HUES6 (cell line): ENCODE measurements around the gene PELI2.

Experiments used
- H3K27ac ChIP-seq: 2 replicates; pipeline ENCODE4 v1.7.0; 2013; ENCODE audit warnings: low read depth, mild to moderate bottlenecking, low read length, inconsistent platforms
- H3K27me3 ChIP-seq: 2 replicates; pipeline ENCODE4 v1.6.1; 2013; ENCODE audit warnings: low read length; ENCODE audit not compliant: control insufficient read depth, insufficient read depth
- H3K36me3 ChIP-seq: 2 replicates; pipeline ENCODE4 v1.6.1; 2013; ENCODE audit warnings: low read length; ENCODE audit not compliant: control insufficient read depth, insufficient read depth
- H3K4me1 ChIP-seq: 2 replicates; pipeline ENCODE4 v1.6.1; 2013; ENCODE audit warnings: low read length; ENCODE audit not compliant: control insufficient read depth, insufficient read depth
- H3K4me3 ChIP-seq: 2 replicates; pipeline ENCODE4 v1.5.1; 2013; ENCODE audit warnings: low read depth, low read length
- H3K9ac ChIP-seq: one replicate; pipeline ENCODE4 v1.6.1; 2013; ENCODE audit warnings: mild to moderate bottlenecking, low read length
- H3K9me3 ChIP-seq: 2 replicates; pipeline ENCODE4 v1.6.1; 2013; ENCODE audit warnings: low read depth, low read length; ENCODE audit not compliant: control insufficient read depth, insufficient read depth

Gene PELI2

GRCh38 chr14:56098021-56098420 lies 20.2 kb upstream of the PELI2 start:
- H3K27ac ChIP-seq = no peak overlapping the region
- H3K27me3 ChIP-seq = no peaks in the 10 kb centered on the region
- no peaks in the 10 kb centered on the region for H3K36me3 ChIP-seq
- no peaks in the 10 kb centered on the region for H3K9me3 ChIP-seq
- H3K4me1 ChIP-seq = peaks cover 12% of the 10 kb centered on the region; the same call in 1 of the 2 replicates
- H3K4me3 ChIP-seq = no peak overlapping the region
- no peak overlapping the region for H3K9ac ChIP-seq

GRCh38 chr14:56099081-56099797 lies 19.0 kb upstream of the PELI2 start:
- no peak overlapping the region for H3K9ac ChIP-seq
- H3K4me3 ChIP-seq = no peak overlapping the region
- no peaks in the 10 kb centered on the region for H3K9me3 ChIP-seq
- H3K4me1 ChIP-seq = peaks cover 3% of the 10 kb centered on the region; the same call in 1 of the 2 replicates
- H3K27me3 ChIP-seq = no peaks in the 10 kb centered on the region
- no peaks in the 10 kb centered on the region for H3K36me3 ChIP-seq
- H3K27ac ChIP-seq = no peak overlapping the region

- Histone ChIP-seq H3K36me3 (no peaks in the 10 kb centered on the region), H3K27ac (no peak overlapping the region), H3K27me3 (no peaks in the 10 kb centered on the region), H3K4me3 (no peak overlapping the region), H3K4me1 (peaks cover 3% of the 10 kb centered on the region; the same call in 1 of the 2 replicates), H3K9me3 (no peaks in the 10 kb centered on the region), H3K9ac (no peak overlapping the region)
Observed at GRCh38 chr14:56100556-56100955, 17.7 kb upstream of the PELI2 start.

- Histone ChIP-seq H3K4me3 (no peak overlapping the region), H3K9me3 (no peaks in the 10 kb centered on the region), H3K27ac (no peak overlapping the region), H3K36me3 (no peaks in the 10 kb centered on the region), H3K9ac (no peak overlapping the region), H3K4me1 (peaks cover 3% of the 10 kb centered on the region; the same call in 1 of the 2 replicates), H3K27me3 (no peaks in the 10 kb centered on the region)
Observed at GRCh38 chr14:56102941-56103340, 15.3 kb upstream of the PELI2 start.

GRCh38 chr14:56107615-56108014 lies 10.6 kb upstream of the PELI2 start:
- Histone ChIP-seq H3K4me1 (no peaks in the 10 kb centered on the region), H3K4me3 (no peak overlapping the region), H3K27me3 (no peaks in the 10 kb centered on the region), H3K27ac (no peak overlapping the region), H3K9me3 (no peaks in the 10 kb centered on the region), H3K36me3 (no peaks in the 10 kb centered on the region), H3K9ac (no peak overlapping the region)

DNA sequence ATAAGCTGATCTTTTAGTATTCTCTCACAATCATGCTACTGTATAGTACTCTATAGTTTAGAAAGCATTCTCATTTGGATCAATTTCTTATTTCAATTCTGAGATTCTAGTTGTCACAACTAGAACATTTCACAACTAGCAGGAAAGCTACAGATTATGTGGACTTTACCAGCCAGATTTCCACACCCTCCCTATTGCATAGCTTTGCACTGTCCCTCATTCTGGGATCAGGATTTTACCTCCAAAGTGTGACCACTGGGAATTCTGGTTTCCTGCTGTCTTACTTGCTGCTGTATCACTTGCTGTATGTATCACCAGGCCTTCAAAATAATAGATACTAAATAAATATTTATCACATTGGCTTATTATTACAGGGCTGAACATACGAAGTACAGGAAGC lies 10.2 kb upstream of the PELI2 start:
- Histone ChIP-seq H3K36me3 (no peaks in the 10 kb centered on the region), H3K9ac (no peak overlapping the region), H3K27me3 (no peaks in the 10 kb centered on the region), H3K4me3 (no peak overlapping the region), H3K4me1 (no peaks in the 10 kb centered on the region), H3K27ac (no peak overlapping the region), H3K9me3 (no peaks in the 10 kb centered on the region)

DNA sequence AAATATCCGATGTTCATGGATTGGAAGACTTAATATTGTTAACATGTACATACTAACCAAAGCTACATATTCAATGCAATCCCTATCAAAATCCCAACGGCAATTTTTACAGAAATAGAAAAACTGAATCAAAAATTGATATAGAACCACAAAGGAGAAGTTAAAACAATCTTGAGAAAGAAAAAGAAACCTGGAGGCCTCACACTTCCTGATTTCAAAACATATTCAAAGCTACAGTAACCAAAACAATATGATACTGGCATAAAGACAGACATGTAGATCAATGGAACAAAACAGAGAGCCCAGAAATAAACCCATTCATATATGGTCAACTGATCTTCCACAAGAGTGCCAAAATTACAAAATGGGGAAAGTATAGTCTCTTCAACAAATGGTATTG lies 5.4 kb upstream of the PELI2 start:
- Histone ChIP-seq H3K9ac (no peak overlapping the region), H3K27ac (no peak overlapping the region), H3K4me1 (peaks cover 9% of the 10 kb centered on the region; the same call in 1 of the 2 replicates), H3K27me3 (no peaks in the 10 kb centered on the region), H3K36me3 (no peaks in the 10 kb centered on the region), H3K9me3 (no peaks in the 10 kb centered on the region), H3K4me3 (no peak overlapping the region)

DNA sequence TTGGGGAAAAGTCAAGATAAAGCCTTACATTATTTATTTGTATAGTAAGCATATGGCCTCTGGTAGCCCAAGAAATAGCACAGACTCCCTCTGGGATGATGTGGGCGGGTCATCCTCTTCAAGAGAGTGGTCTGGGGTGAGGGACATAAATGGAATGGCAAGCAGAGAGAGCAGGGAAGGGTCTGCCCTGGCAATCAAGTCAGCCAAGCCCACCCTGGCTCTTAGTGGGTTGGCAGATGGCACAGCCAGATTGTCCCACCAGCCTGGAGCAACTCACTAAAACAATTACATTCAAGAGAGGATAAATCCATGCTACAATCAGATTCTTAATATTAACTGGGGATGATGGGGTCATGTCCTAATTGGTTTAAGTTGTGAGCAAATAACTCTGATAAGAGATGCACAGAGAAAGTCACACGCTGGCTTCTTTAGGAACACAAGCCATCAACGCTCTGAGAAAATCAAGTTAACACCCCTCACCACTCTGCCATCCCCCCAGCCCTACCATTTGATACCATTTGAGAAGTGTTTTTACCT lies 2.8 kb upstream of the PELI2 start:
- no peak overlapping the region for H3K27ac ChIP-seq
- no peak overlapping the region for H3K4me3 ChIP-seq
- no peaks in the 10 kb centered on the region for H3K36me3 ChIP-seq
- H3K27me3 ChIP-seq = peaks cover 15% of the 10 kb centered on the region
- H3K9me3 ChIP-seq = no peaks in the 10 kb centered on the region
- H3K9ac ChIP-seq = no peak overlapping the region
- H3K4me1 ChIP-seq = peaks cover 15% of the 10 kb centered on the region

DNA sequence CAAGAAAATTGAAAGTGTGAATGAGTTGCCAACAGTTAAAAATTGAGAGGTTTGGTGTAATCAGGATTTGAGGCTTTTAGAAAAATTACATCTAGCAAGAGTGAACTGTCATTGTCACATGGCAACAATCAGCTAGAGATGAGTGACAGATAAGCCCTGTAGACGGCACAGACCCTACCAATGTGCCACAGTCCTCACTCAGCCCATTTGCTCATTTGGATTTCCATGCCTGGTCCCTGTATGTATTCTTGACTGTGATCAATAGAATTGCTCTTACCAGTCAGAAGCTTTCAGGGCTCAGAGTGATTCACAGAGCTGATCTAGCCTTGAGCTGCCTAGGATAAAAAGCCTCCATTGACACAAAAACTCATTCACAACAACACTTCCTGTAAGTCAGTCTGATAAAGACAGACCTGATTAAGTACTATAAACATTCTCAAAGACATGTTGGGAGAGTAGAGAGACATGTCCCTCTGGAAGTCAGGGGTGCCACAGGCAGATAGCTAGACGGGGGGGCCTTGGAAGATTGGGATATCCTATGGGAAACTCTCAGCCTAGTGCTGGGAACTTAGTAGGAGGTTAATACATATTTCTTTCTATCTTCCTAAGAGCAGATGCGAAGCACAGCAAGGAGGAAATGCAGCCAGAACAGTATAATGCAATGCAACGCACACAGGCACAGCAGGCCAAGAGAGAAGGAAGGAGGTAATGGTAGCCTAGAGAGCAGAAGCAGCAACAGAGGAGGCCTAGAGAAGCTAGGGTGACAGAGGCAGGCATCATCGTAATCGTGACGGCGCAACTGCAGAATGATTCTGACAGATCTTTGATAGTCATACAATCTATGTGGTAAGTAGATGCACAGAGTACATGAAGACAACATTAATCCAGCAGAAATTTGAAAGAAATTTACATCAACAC lies 2.0 kb upstream of the PELI2 start:
- Histone ChIP-seq H3K27me3 (peaks cover 23% of the 10 kb centered on the region), H3K9ac (no peak overlapping the region), H3K27ac (no peak overlapping the region), H3K36me3 (no peaks in the 10 kb centered on the region), H3K4me1 (peaks cover 18% of the 10 kb centered on the region), H3K9me3 (no peaks in the 10 kb centered on the region), H3K4me3 (no peak overlapping the region)

DNA sequence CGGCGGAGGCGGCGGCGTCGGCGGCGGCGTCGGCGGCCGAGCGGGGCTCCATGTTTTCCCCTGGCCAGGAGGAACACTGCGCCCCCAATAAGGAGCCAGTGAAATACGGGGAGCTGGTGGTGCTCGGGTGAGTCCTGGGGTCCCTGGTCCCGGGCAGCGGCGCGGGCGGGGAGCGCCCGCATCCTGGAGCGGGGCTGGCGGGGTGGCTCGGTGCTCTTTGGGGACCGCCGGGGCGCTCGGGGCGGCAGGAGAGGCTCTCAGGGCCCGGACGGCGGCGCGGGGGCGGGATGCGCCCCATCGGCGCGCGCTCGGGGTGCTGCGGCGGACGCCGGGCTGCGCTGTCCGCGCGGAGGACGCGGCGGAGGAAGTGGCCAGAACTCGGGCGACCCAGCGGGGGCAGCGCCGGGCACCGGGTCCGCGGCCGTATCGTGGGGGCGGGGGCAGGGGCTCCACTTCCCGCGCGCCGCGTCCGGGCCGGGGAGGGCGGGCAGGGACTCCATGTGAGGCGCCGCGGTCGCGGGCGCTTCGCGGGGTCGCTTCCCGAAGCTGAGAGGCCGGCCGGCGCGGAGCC lies 485 bp downstream of the PELI2 start:
- Histone ChIP-seq H3K27me3 (peaks cover 28% of the 10 kb centered on the region), H3K9ac (peak overlapping the region; percentile 62), H3K27ac (no peak overlapping the region; the same call in 1 of the 2 replicates), H3K36me3 (no peaks in the 10 kb centered on the region), H3K4me3 (peak overlapping the region; percentile 94), H3K9me3 (no peaks in the 10 kb centered on the region), H3K4me1 (peaks cover 18% of the 10 kb centered on the region)
